GM18519 (cell line): ENCODE results near the gene TMSB4X.
"Not testable (repeated sequence)": the region's sequence is repeated elsewhere in the genome, so short reads cannot be mapped to it uniquely, and the experiment has no call there.

ENCODE experiments used
- ATAC-seq: cut with Tn5 transposase; IDR thresholded peaks from one replicate; pipeline ENCODE4 v1.9.1; 2021; ENCODE audit warnings: mild to moderate bottlenecking, moderate library complexity; ENCODE audit not compliant: unreplicated experiment, low FRiP score

Gene TMSB4X

DNA sequence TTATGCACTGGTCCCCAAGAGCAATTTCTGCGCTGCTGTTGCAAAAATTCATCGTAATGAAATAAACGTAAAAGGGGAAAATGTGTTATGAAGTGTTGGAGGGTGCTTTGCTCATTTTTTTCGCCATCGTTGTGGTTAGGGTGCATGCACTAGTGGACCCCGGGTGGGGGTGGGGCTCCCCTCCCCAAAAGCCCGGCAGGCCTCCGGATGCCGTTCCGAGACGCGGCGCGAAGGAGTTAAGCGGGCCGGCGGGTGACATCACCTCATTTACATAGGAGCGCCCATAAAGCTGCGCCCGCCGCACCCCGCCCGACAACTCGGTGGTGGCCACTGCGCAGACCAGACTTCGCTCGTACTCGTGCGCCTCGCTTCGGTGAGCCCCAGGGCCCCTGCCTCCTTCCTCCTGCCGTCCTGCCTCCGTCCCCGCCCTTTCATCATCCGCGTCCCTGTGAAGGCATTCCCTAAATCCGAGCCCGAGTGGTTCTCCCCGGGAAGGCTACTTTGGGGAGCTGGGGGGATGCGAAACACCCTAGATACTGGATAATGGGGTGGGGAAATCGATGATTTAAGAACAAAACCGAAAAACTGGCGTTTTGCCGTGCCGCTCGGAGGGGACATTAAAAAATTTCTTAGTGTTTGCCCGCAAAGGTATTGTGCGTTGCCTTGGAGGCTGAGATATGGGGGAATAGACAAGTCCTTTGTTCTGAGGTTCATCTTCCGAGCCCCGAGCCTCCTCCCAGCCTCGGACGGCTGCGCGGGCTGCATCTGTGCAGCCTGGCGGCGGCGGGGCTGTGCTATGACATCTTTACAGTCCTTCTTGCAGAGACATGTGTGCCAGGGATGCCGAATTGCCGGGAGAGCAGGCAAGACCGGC, at the start of gene TMSB4X:
TMSB4X (plus strand) TSS at position 315 of the 874 bp plus-strand sequence.
- ATAC-seq = no peak

DNA sequence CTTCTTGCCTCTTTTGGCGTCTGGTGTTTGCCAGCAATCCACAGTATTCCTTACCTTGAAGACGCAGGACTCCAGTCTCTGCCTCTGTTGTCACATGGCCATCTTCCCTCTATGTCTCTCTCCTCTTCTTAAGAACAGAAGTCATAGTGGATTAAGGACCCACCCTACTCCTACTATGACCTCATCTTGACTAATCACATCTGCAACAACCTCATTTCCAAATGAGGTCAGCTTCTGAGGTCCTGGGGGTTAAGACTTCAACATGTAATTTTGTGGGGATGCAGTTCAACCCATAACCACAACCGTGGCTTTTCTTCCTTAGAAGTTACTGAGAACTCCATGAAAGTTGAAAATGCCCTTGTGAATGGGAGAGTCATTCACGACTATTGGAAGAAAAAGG, 45.2 kb upstream of the TMSB4X start:
- ATAC-seq = no peak

DNA sequence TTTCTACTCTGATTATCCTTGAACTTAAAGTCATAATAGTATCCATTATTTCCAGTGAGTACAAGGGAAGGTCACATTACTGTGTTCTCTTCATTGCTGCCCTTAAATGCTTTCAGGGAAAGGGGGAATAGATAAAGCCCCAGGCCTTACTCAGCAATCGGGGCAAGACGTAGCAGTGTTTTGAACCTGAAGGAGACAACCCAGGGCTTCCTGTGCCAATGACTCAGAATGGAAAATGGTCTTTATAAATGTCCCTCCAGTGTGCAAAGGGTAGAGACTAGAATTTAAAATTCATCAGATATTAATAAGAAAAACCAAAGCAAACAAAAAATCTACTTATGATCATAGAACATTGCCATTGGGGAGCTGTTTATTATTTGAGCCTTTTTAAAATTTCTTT, 44.8 kb upstream of the TMSB4X start:
- no peak for ATAC-seq

DNA sequence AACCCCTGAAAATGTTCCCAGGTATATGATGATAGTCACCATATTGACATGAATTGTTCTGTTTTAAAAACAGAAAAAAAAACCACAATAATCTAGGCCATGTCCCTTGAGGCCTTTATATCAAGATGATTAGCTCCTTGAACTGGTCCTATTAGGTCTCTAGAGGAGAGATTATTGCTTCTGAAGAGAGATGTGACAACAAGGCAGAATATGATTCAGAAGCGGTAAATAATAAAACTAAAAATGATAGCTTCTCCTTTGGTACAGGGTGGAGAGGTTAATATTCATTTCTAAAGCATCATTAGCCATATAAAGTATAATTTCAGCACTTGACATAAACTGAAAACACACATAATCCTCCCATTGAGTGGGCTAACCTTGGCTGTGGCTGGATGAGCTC, 42.7 kb upstream of the TMSB4X start:
- ATAC-seq = no peak

DNA sequence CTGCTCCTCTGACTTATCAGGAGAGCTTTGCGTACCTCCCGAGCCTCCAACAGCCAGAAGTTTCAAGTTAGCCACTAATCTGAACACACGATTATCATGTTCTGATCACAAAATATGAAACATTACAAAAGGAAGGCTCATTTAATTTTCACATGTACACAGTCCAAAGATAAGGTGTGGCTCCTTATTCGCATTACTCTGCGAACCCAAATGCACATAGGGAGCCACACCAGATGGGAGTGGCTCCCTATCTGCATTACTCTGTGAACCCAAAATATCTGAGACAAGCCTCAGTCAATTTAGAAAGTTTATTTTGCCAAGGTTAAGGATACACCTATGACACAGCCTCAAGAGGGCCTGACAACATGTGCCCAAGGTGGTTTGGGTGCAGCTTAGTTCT, 40.1 kb upstream of the TMSB4X start:
- no peak for ATAC-seq

DNA sequence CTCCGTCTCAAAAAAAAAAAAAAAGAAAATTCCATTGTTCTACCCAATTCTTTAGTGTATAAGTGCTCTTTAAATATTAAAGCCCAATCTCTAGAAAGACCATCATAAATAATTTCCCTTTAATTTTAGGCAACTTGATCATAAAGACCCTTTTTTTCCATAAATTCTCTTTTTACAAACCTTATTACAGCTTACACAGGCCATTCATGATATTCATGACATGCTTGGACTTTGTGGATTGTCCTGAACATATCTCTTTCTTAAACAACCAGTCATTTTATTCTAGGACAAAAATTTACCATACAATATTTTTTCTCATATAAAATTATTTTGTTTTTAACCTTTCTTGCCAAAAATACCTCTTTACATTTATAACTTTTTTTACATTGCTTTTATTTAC, 38.0 kb upstream of the TMSB4X start:
- ATAC-seq = no peak

DNA sequence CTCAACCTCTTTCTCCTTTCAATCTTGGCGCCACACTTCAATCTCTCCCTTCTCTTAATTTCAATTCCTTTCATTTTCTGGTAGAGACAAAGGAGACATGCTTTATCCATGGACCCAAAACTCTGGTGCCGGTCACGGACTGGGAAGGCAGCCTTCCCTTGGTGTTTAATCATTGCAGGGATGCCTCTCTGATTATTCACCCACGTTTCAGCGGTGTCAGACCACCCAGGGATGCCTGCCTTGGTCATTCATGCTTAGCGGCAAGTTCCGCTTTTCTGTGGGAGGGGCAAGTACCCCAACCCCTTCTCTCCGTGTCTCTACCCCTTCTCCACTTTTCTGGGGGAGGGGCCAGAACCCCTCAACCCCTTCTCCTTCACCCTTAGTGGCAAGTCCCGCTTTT, 34.4 kb upstream of the TMSB4X start:
- not testable (repeated sequence) for ATAC-seq

DNA sequence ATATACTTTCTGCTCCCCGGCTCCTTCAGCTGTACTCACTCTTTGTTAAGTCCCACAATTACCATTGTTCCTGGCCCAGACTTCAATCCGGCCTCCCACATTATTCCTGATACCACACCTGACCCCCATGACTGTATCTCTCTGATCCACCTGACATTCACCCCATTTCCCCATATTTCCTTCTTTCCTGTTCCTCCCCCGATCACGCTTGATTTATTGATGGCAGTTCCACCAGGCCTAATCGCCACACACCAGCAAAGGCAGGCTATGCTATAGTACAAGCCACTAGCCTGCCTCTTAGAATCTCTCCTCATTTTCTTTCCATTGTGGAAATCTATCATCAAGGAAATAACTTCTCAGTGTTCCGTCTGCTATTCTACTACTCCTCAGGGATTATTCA, 31.3 kb upstream of the TMSB4X start:
- not testable (repeated sequence) for ATAC-seq

DNA sequence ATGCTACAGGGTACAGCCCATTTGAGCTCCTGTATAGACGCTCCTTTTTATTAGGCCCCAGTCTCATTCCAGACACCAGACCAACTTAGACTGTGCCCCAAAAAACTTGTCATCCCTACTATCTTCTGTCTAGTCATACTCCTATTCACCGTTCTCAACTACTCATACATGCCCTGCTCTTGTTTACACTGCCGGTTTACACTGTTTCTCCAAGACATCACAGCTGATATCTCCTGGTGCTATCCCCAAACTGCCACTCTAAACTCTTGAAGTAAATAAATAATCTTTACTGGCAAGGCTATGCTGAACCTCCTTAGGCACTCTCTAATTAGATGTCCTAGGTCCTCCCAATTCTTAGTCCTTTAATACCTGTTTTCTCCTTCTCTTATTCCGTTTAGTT, 30.5 kb upstream of the TMSB4X start:
- not testable (repeated sequence) for ATAC-seq

DNA sequence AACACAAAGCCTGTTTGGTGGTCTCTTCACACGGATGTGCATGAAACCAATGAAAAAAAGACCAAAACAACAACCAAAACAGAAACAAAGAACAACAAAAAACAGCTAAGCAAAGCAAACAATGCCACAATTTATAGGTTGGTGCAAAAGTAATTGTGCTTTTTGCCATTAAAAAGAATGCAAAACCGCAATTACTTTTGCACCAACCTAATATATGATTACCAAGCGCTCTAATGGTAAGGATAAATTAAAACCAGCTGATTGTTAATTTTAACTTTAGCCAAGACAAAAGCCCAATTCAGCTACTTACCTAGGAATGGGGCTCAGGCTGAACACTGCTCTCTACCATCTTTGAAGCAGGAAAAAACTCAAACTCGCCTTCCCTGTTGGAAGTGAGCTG, 29.4 kb upstream of the TMSB4X start:
- ATAC-seq = no peak

DNA sequence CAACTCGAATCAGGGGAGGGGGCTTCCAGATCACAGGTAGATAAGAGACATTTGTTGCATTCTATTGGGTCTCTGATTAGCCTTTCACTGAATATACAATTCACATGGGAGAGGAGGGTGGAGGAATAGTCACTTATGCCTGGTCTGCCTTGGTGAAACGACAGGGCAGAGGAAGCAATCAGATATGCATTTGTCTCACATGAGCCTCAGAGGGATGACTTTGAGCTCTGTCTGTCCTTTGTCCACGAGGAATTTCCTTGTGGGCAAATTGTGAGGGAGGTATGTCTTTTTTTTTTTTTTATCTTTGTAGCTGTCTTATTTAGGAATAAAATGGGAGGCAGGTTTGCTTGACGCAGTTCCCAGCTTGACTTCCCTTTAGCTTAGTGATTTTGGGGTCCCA, 28.5 kb upstream of the TMSB4X start:
- ATAC-seq = no peak

DNA sequence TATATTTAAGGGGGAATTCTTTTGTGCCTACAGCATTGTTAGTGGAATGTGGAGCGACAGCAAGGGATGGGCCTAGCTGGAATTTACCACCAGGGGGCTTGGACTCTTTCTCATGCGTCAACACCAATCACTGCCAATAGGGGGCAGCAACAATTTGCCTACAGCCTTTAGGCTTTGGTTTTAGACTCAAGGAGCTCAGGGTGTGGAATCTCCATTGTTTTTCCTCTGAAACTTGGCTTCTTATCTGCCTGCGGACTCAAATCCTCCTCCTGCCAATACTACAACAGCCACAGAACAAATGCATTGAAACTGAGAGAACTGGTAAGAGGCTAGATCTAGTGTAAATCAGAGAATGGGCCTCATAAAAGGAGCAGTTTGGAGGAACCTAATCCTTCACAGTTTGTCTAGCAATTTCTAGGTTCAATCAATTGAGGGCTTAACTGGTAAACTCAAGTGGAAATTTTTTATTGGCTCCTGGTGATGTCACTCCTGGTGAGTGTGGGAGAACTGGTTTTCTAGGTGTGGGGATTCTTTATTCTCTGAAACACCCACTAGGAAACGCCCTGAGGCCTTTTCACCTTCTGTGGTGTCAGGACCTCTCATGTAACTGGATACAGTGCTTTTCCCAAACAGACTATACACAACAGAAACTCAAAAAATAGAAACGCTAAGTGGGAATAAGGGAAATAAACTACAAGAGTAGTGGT, 27.9 kb upstream of the TMSB4X start:
- no peak for ATAC-seq

DNA sequence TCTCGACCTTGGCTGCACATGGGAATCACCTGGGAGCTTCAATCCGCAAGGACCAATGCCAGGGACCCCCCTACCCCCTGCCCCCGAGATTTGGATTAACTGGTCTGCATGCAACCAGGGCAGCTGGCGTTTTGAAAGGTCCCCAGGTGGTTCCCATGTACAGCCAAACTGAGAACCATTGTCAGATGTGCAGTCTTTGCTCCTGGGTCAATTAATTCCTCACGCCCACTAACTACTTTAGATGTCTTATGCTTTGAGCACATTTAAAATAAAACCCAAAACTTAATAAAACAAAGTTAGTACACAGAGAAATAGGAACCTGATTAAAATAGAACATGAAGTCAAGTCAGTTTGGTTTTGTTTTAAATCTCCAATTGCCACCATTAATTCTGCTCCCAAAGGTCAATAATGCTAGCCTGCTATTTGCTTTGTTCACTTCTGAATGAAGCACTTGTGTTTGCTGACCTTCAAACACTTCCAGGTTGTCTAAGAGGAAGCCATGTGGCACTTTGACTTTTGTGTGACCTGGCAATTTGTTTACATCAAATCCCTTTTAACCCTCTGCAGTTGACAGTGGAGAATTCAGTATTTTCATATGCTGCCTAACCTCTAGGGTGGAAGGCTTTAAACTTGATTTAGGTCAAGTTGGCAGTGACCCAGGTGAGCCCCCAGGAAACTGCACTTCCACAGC, 27.2 kb upstream of the TMSB4X start:
- no peak for ATAC-seq

DNA sequence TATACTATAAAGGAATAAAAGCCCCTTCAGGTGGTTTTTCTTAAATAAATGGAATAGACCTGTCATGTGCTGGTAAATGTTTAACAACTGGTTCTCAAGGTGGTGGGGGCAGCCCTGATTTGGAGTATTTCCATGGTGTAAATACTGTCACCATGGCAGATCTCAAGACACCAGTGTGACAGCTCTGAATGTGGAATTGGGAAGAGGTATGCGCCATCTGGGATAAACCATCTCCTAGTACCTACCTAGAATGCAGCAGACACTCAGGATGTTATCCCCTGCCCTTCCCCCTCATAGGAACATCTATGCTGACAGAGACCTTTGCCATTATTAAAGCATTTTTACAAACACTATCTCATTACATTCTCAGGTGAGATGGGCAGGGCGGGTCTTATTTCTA, 26.4 kb upstream of the TMSB4X start:
- no peak for ATAC-seq

DNA sequence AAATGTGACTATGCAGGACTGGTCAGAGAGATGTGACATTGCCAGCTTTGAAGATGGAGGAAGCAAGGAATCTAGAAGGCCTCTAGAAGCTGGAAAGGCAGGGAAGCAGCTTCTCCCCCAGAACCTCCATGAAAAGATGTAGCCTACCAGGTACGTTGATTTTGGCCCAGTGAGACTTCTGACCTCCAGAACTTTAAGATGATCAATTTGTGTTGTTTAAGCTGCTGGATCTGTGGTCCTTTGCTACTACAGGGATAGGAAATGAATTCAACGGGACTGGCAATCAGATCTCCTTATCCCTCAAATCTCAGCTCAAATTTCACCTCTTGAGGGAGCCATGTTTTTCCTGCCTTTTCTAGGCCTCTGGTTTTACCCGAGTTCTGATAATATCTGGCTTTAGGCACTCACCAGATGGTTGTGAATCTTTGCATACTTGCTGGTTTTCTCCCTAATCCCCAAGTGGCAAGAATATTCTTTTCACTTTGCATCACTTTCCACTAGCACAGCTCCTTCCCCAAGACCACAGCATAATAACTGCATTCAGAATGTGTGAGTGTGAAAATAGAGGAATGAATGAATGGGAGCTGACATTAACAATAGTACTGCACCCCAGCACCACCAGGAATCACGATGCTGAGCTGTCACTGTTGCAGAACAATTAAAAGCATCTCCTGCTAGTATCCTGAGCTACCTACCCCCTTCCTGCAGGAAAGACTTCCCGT, 25.5 kb upstream of the TMSB4X start:
- no peak for ATAC-seq

DNA sequence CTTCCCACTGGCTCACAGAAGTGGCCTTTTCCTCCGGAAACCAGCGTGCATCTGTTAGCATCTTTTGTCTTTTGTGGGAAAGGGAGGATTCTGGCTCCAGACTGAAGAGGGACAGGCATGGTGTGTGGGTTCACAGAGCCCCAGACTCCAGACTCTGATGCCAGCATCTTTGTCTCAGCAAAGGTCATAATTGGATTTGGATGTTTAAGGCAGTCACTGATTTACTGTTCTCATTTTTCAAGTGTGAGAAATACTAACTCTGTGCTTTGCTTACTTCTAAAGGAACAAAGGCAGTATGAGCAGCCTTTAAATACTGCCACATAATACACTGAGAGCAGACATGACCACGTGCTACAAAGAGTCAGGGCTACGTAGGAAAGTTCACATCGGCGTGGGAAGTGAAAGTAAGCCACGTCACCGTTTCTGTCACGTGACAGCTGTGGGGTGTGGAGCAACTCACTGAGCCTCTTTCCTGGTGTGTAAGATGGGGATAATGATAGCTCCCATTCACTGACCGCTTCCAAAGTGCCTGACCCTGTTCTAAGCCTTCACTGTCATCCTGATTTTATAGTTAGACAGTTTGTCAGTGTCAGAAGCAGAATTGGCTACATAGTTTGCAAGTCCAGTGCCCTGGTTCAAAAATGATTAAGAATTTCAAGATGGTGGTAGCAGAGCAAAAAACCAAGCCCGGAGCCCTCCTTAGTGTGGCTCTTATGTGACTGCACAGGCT, 24.8 kb upstream of the TMSB4X start:
- ATAC-seq = peak; percentile 56

DNA sequence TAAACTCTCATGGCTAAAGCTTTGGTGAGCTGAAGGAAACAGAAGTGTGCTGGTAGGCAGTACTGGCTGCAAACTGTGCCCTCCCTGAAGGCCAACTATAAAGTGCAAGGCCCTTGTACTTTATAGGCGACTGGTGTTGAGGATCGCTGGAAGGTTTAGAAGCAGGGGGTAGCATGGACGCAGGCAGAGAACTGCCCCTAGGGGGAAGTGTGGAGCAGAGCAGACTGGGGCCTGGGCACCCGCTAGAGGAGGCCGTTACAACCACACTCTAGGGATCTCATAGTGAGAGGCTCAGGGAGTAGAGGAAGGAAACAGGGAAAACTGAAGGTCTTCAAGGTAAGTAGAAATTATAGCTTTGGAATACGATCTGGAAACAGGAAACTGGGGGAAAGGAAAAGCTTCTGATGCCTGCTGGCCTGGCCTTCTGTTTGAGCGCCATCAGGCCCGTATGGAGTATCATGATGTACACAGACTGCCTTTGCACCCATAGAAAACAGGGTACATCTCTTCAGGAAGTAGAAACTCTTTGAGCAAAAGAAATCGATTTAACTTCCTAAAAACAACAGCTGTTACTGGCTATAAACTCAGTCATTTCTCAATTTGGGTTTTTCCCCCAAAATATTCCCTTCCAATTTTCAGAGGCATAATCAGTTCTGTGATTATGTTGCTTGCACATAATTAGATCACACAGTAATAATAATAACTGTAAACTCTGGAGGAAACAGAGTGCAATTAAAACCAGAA, 23.9 kb upstream of the TMSB4X start:
- ATAC-seq = peak; percentile 41

DNA sequence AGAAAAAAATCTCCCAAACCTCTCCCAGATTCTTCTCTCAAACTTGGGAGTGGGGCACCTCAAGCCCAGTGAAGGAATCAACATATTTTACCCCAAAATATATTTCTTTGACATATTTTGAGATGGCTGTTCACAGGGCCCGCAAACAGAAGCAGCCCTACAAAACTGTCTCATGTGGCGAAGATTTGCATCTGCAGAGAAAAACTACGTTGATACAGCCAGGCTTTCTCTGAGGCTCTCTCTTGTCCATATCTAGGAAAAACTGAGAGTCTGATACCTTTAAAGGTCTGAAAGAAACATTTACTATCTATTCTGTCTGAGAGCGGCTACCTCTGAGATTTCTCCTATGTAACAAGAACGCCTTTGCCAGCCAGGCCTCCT, 23.3 kb upstream of the TMSB4X start:
- ATAC-seq = no peak

DNA sequence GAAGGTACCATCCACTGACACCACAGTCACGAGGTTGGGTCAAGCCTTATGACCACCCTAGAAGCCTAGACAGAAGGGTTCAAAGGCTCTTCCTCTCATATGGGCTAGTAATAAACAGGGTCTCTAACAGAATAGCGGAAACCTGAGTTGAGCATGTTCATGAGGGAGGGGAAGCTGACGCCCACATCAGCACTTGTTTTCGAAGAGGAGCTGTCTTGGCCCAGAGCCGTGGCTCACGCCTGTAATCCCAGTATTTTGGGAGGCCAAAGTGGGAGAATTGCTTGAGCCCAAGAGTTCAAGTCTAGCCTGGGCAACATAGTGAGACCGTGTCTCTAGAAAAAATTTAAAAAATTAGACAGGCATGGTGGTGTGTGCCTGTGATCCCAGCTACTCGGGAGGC, 21.5 kb upstream of the TMSB4X start:
- no peak for ATAC-seq
